ENCODE data around the gene TP53.
"Not testable (repeated sequence)": the region's sequence is repeated elsewhere in the genome, so short reads cannot be mapped to it uniquely, and the experiment has no call there.

Gene TP53

DNA sequence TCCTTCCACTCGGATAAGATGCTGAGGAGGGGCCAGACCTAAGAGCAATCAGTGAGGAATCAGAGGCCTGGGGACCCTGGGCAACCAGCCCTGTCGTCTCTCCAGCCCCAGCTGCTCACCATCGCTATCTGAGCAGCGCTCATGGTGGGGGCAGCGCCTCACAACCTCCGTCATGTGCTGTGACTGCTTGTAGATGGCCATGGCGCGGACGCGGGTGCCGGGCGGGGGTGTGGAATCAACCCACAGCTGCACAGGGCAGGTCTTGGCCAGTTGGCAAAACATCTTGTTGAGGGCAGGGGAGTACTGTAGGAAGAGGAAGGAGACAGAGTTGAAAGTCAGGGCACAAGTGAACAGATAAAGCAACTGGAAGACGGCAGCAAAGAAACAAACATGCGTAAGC lies 12.4 kb downstream of the TP53 start:
- no peak for DNase-seq (ENCODE audit: low read depth)

DNA sequence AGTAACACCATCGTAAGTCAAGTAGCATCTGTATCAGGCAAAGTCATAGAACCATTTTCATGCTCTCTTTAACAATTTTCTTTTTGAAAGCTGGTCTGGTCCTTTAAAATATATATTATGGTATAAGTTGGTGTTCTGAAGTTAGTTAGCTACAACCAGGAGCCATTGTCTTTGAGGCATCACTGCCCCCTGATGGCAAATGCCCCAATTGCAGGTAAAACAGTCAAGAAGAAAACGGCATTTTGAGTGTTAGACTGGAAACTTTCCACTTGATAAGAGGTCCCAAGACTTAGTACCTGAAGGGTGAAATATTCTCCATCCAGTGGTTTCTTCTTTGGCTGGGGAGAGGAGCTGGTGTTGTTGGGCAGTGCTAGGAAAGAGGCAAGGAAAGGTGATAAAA lies 14.1 kb downstream of the TP53 start:
- DNase-seq (ENCODE audit: low read depth), result no peak

DNA sequence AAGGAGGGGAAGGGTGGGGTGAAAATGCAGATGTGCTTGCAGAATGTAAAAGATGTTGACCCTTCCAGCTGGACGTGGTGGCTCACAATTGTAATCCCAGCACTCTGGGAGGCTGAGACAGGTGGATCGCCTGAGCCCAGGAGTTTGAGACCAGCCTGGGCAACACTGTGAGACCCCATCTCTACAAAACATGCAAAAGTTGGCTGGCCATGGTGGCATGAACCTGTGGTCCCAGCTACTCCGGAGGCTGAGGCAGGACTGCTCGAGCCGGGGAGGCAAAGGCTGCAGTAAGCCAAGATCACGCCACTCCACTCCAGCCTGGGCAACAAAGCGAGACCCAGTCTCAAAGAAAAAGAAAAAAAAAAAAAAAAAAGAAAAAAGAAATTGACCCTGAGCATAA lies 18.8 kb downstream of the TP53 start:
- no peak for DNase-seq (ENCODE audit: low read depth)

DNA sequence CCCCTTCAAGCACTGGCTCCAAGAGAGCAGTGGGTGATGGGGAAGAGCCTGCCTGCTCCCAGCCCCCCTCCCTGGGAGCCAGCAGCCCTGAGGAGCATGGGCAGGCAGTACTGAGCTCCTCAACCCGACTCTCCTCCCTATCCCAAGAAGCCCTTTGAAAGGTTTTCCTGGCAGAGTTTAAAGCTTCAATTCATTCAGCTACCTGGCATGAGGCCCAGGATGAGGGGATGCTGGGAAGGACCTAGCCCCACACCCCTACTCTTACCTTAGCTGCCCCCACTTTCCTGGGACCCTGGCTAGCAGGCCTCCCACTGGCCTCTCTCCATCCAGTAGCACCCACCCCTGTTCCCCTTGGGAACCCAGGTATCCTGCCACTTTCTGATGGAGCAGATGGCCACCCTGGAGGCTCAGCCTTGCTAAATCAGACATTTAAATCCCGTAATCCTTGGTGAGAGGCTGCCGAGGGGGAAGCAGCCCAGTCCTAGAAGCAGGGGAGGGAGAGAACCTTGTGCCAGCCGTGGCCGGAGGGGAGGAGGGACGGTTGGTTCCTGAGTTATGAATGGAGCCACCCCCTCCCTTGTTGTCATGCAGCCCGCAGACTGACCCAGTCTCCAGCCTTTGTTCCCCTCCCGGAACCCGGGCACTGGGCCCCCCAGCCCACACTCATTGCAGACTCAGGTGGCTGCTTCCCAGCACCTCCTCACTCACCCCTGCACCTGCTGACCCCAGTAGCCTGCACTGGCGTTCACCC lies 19.5 kb downstream of the TP53 start:
- DNase-seq (ENCODE audit: low read depth), result no peak

DNA sequence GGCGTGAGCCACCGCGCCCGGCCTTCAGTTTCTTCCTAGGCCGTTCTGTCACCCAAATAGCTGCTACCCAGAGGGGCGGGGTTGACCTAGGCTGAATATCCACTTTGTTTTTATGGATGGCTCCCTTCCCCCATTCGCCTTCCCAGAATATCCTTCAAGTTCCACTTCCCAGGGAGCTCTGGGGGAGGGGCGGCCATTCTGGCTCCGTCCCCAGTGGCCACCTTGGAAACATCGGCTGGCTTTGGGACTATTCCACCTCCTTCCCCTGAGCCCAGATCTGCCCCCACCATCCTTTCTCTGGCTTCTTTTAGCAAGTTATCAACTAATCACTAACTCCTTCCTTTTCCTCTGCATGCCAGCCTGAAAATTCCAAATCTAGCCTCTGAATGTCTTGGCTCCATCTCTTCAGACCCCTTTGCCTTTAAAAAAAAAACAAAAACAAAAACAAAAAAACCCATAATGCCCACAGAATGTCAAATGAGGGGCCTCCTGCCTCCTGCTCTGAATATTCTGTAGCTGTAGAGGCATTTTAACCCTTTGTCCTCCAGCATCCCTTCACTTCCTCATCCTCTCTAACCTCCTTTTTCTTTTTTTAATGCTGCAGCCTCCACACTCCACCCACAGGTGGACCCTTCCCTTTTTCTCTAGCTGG lies 30.2 kb downstream of the TP53 start:
- no peak for DNase-seq (ENCODE audit: low read depth)

DNA sequence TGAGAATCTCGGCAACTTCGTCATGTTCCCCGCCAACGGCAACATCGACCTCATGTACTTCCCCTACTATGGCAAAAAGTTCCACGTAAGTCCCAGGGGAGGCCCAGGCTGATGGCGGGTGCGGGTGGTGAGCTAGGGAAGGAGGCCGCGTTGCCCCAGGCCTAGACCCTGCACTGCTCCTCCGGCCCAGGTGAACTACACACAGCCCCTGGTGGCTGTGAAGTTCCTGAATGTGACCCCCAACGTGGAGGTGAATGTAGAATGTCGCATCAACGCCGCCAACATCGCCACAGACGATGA lies 31.8 kb downstream of the TP53 start:
- DNase-seq (ENCODE audit: low read depth), result no peak

DNA sequence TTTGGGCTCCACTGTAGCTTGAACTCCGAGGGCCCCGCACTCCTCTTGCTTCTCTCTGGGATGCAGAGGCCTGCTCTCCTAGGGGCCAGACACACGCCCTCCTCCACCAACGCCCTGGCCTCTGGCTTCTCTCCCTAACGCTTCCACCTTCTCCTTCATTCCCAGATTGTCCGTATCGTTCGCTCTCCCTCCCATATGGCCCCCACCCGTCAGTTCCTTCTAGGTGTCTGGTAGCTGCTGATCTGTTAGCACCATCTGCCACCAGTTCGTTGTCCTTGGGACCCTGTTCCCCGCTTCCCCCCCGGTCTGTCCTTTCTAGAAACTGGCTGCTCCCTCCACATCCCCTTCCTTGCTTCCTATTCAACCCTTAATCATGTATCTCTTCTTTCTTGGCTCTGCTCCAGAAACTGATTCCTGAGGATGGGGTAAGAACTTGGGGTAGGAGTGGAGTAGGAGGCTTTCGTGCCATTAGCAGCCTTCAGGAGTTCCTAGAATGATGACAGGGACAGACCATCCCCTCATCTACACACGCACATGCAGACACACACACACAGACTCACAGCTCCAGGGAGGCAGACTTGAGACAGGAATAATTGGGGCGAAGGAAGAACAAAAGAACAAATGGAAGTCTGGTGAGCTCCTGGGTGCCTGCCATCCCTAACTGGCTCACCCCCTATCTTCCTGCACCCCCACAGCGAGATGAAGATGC lies 32.3 kb downstream of the TP53 start:
- no peak for DNase-seq (ENCODE audit: low read depth)

DNA sequence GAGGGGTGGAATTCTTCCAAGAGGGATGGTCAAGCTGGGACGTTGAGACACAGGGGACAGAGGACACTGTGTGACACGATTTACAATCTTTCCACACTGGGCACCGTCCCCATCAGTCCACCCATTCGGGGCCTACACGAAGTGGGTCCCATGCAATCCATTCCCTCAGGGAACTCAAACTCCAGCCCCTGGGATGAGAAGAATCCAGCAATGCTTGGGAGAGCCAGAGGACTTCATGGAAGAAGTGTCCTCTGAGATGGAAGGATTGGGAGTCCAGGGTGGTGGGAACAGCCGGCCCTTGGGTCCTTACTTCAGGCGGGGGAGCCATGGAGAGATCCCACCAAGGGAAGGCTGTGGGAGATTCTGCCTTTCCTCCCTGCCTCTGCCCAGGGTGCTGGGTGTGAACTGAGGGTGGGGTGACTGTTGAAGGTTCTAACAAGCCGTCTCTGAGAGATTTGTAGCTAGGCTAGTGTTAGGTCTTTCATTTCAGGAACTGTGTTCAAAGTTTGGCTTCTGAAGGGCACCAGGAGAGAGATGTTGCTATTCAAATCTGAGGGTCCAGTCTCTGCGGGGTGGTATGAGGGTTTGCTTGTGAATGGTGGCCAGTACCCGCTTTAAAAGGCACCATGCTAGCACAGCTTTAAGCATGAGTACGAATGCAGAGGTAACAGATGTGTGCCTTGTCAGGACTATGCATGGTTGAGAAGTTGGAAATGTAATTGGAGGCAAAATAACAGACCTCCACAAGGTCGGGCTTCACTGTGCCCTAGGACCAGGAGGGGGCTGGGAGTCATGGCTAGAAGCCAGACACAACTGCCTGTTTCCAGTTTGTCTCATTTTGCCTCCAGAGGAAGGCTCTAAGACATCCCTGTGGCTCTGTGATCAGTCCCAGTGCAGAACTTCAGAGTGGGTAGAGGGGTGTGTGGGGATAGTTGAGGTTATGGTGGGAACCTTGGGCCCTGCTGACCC lies 34.6 kb downstream of the TP53 start:
- DNase-seq (ENCODE audit: low read depth), result no peak

DNA sequence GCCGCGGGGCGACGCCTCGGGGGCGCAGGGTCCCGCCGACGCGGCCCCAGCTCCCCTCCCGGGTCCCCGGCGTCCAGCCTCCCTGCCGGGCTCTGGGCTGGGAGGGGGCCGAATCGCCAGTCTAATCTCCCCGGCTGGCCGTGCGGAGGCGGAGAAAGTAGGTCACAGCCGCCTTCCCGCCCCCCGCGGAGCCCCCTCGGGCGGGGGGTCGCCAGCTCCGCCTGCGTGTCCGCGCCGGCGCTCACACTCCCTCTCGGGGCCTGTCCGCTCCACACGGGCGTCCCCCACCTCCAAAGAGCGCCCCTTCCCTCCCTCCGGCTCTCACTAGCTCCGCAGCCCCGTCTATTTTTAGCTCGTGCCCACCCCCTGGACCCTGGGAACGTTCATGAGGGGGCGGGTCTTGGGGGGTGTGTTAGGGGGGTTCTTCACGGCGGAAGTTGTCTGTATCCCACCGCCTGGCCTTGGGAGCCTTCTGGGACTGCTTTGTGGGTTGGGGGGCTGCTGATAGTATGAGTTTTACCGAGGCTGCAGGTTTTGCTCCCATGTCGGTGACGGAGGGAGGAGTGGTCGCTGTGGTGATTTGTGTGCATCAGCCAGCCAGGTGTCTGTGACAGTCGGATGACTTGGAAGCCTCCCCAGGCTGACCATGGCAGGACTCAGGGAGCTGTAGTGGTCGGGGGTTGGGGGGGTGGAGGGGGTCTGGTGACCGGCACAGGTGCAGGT lies 35.5 kb downstream of the TP53 start:
- no peak for DNase-seq (ENCODE audit: low read depth)

DNA sequence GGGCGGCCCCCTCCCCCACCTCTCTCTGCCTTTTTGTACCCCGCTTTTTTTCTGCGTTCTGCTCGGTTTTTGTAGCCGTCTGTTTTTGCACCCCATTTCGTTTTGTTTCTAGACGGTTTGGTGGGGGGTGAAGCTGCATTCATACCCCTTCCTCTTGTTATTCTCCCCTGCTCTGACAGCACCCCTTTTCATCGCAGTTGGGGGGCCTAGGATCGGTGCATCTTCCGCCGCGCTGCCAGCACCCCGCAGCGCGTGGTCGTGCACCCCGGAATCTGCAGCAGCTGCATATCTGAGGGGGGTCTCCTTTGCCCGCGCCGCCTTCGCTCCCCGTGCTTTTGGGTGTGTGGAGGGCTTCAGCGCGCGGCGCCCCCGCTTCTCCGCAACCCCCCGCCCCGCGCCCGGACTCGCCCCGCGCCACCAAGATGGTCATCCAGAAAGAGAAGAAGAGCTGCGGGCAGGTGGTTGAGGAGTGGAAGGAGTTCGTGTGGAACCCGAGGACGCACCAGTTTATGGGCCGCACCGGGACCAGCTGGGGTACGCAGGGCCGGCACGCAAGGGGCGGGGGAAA lies 36.1 kb downstream of the TP53 start:
- DNase-seq (ENCODE audit: low read depth), result no peak

DNA sequence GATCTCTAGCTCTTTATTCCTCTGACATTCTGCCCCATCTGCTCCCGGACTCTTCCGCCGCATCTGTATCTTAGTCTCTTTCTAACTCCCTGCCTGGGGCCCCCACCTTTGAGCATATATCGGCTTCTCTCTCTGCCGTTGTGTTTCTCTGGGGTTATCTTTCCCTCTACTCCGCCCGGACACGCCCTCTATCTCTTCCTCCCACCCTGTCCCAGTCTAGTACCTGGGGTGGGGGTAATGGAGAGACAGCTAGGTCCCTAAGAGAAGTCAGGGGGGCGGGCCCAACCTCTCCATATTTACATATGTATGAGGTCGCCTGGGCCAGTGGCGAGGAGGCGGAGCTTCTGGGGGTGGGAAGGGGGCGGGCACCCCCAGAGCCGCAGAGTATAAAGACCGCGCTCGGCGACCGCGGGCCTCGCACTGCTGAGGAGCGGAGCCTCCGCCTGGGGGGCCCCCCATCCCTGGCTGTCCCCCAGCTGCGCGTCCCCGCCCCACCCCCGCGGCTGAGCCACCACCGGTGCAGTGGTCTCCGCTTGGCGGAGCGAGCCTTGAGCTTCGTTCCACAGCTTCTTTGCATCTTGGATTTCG lies 36.7 kb downstream of the TP53 start, which contains the start of gene ATP1B2:
TSS of gene ATP1B2 (plus strand) at position 418 of the 588 bp plus-strand sequence. CDS start 593 bp downstream, outside the sequence.
- DNase-seq (ENCODE audit: low read depth), result peak; percentile 62

DNA sequence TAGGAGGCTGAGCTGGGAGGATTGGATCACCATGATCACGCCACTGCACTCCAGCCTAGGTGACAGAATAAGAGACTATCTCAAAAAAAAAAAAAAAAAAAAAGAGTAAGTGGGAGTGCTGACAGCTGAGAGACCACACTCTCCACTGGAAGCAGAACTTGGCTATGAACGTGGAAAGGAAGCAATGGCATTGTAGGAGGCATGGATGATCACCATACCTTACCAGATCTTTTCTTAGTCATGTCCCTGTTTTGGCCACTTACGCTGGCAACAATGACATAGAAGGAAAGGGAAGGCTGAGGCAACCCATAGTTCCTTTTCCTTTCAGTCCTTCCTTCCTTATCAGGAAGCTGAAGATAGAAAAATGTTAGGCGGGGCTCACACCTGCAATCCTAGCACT lies 40.3 kb downstream of the TP53 start:
- no peak for DNase-seq (ENCODE audit: low read depth)

DNA sequence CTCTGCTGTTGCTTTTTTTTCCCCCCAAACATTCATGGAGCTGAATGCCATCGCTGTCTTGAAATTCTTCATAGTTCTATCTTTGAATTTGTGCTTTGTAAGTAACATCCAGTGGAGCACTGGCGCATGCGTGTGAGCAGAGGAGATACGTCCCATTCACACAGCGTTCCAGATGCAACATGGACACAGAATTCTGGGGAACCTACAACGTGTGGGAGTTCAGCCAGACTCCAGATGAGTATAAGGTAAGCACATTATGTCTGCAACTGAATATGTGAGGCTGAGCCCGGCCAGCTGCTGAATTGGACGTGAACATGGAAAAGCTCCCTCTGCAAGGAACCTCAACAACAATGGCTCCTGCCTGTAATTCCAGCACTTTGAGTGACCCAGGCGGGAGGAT lies 40.8 kb downstream of the TP53 start:
- DNase-seq (ENCODE audit: low read depth), result no peak

DNA sequence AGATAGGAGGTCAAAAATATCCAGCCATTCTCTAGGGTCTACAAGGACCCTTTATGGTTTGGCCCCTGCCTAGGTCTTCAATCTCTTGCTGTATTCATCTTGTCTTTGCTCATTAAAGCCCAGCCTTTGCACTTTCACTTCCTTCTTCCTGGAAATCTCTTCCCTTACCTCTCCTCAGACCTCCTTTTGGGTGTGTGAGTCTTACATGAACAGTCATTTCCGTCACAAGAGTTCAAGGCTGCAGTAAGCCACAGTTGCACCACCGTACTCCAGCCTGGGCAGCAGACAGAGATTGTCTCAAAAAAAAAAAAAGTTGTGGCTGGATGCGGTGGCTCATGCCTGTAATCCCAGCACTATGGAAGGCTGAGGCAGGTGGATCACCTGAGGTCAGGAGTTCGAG lies 42.5 kb downstream of the TP53 start:
- no peak for DNase-seq (ENCODE audit: low read depth)

DNA sequence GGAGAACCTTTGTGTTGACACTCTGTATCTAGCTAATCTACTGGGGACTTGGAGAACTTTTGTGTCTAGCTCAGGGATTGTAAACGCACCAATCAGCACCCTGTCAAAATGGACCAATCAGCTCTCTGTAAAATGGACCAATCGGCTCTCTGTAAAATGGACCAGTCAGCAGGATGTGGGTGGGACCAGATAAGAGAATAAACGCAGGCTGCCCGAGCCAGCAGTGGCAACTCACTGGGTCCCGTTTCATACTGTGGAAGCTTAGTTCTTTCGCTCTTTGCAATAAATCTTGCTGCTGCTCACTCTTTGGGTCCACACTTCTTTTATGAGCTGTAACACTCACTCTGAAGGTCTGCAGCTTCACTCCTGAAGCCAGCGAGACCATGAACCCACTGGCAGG lies 45.7 kb downstream of the TP53 start:
- DNase-seq (ENCODE audit: low read depth), result not testable (repeated sequence)

DNA sequence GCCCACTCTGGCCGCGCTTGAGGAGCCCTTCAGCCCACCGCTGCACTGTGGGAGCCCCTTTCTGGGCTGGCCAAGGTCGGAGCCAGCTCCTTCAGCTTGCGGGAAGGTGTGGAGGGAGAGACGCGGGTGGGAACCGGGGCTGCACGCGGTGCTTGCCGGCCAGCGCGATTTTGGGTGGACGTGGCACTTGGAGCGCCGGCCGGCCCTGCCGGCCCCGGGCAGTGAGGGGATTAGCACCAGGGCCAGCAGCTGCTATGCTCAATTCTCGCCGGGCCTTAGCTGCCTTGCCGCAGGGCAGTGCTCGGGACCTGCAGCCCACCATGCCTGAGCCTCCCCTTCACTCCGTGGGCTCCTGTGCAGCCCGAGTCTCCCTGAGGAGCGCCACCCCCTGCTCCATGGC lies 46.5 kb downstream of the TP53 start:
- DNase-seq (ENCODE audit: low read depth), result no peak

DNA sequence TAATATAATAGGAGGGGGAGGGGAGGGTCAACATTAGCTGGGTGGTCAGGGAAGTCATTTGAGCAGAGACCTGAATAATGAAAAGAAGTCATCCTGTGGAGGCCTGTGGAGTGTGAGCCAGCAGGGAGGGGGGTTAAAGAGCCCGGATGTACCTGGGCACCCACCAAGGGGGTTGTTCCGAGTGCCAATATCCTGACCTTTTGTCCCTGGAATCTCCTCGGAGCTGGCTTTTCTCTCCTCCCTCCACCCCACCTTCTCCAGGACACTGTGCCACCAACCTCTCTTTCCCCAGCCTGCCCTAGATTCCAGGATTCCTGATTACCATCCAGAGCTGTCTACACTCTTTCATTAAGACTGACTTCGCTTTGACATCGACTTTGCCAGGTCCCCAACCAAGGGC lies 51.1 kb downstream of the TP53 start:
- DNase-seq (ENCODE audit: low read depth), result no peak

DNA sequence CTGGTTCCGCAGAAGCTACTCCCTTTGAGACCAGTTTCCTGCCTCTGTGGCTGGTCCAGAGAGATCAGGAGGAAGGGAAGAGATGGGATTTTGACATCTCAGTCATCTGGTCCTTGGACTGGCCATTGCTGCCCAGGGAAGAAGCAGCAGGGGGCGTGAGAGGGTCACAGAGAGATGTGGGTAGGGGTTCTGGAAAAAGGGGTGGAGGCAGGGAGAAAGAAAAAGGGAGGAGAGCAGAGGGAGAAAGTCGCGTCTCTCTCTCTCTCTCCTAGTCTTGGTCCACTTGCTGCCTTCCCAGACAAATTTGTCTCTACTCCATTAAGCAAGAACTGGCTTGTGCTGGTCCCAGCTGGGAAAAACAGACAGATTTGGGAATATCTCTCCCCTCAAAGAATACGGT lies 52.9 kb downstream of the TP53 start:
- no peak for DNase-seq (ENCODE audit: low read depth)

DNA sequence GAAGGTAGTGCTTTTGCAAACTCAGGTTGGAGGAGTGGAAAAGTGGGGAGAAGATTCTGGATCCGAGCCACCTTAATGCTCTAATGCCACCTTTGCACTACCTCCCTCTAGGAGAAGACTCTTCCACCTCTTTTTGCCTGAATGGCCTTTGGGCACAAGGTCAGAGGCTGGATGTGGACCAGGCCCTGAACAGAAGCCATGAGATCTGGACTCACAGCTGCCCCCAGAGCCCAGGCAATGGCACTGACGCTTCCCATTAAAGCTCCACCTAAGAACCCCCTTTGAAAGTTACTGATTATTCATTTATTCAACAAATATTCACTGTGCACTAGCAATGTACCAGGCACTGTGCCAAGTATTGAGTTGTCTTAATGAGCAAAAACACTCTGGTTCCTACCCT lies 54.2 kb downstream of the TP53 start:
- no peak for DNase-seq (ENCODE audit: low read depth)

DNA sequence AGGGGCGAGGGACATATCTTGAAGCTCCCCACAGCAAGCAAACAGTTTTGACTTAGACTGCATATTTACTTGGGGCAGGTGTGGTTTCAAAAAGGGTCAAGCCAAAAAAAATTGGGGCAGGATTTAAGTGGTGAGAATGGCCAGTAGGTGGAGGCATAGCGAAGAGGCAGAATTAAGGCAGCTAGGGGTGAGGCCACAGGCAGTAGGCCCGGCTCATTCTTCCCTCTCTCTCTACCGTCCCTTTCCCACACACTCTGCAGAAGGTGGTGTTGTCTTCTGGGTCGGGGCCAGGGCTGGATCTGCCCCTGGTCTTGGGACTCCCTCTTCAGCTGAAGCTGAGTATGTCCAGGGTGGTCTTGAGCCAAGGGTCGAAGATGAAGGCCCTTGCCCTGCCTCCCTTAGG lies 54.8 kb downstream of the TP53 start:
- no peak for DNase-seq (ENCODE audit: low read depth)
